Left renal pelvis (tissue), 4 donors: ENCODE measurements around the gene SGK2. TPM values are rescaled to one million over a fixed set of nuclear protein-coding genes. Genes with fewer than 3 reads are reported as not detected.

Experiments used
- DNase-seq, 4 donors: peaks; one replicate each; pipeline ENCODE4 v3.0.0-alpha.2; 2013; ENCODE audit warnings: low read depth in 4 of 4, low spot score in 3 of 4
- polyA plus RNA-seq, 4 donors: library from polyadenylated mRNA; unstranded; fragments of 120-200 nt; gene quantifications; one replicate each; pipeline ENCODE4 v1.2.1, GENCODE V29; 2013; ENCODE audit not compliant: insufficient read length in 4 of 4

SGK2 gene
- polyA plus RNA-seq, 4 donors: 3.4 to 77.4 (median 36.4) TPM

GRCh38 chr20:43535370-43536004 is 23.3 kb upstream of the SGK2 start:
- DNase-seq: no peak

DNA sequence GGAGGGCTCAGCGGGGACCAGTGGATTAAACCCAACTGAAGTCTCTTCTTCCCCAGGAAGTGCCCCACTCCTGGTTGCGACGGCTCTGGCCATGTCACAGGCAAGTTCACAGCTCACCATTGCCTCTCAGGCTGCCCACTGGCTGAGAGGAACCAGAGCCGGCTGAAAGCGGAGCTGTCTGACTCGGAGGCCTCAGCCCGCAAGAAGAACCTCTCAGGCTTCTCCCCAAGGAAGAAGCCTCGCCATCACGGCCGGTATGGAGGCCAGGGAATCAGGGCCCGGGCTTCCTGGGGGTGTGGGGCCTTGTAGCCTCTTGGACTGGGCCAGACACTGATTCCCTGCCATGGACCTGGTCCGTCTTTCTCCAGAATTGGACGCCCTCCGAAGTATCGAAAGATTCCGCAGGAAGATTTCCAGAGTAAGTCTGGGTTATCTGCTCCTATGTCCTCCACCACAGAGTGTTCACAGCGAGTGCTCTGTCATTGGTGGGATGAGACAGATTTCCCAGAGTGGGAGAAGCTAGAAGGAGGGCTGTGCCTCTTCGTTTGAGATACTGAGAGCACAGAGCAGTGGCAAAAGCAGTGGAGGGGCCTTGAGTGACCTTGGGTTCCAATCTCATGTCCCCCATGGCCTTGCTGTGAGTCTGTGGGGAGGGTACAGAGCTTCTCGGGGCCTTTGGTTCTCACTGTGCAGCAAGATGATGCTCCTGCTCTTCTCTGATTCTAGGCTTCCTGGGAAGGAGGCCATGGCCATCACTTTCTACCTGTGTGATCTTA is 22.6 kb upstream of the SGK2 start:
- no peak for DNase-seq

GRCh38 chr20:43536817-43537440 is 21.9 kb upstream of the SGK2 start:
- DNase-seq: no peak

DNA sequence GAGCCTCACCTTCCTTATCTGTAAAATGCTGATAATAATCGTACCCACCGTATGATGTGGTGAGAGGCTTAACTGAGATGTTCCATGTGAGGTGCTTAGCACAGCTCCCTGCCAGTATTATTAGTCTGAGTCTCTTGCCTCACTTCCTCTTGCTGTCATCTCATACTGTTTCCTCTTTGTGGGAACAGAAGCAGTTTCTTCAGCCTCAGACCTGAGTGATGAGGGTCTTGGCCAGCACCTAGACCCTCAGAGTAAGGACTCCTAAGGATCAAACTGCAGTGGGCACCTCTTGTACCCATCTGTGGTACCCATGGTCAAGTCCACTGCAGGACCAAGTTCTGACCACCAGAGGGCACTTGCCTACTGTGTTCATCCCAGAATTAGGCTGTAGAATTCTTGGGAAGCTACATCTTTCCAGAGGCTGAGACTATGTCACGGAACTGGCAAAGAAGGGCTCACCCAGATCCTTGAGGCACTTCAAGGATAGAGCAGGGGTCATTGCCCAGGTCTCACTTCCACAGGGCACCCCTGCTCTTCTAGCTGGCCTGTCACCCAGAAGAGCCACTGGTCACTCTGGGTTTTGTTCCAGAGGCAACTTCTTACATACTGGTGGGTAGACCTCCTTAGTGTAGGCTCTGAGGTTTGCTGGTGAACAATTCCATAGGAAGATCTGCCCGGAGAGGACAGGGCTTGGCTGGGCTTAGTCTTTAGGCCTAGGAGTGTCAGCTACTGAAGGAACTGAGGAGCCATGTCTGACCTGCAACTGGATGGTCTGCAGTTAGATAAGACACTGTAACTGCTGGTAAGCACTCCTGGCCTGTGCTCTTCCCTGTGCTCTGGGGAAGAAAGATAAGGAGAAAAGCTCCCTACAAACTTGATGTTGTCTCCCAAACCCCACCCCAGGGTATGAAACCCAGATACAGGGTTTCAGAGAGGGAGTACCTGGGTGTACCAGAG is 20.6 kb upstream of the SGK2 start:
- DNase-seq: no peak

DNA sequence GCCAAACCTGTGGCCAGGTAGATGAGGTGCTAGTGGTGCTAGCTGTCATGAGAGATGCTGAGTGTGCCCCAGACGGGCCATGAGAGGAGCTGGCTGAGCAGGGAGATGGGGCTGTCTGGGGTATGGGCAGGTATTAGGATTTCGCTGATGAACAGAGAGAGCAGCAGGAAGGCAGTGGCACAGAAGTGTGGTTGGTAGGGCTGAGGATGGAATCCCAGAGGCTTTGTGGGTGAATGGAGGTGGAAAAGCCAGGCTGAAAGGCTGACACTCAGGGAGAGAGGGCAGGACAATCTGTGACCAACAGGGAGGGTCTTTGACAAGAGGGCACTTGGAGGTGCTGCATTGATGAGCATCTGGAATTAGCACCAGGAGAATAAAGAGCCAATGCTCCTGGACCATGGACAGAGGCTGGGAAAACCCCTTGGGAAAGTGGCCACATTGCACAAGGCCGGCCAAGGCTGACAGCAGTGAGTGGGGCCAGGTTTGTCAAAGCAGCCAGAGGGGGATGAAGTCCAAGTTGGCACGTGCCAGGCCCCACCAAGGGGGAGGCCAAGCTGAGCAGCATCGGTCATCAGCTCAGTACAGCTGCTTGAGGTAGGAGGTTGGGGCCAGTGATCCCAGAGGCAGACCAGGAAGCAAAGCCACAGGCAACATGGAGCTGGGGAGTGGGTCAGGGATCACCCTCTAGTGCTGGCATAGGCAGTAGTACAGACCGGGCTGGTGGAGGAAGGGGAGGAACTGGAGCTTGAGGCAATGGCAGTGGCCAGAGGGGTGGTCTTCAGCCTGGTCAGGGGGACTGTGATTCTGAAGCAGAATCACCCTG is 19.7 kb upstream of the SGK2 start:
- no peak for DNase-seq

DNA sequence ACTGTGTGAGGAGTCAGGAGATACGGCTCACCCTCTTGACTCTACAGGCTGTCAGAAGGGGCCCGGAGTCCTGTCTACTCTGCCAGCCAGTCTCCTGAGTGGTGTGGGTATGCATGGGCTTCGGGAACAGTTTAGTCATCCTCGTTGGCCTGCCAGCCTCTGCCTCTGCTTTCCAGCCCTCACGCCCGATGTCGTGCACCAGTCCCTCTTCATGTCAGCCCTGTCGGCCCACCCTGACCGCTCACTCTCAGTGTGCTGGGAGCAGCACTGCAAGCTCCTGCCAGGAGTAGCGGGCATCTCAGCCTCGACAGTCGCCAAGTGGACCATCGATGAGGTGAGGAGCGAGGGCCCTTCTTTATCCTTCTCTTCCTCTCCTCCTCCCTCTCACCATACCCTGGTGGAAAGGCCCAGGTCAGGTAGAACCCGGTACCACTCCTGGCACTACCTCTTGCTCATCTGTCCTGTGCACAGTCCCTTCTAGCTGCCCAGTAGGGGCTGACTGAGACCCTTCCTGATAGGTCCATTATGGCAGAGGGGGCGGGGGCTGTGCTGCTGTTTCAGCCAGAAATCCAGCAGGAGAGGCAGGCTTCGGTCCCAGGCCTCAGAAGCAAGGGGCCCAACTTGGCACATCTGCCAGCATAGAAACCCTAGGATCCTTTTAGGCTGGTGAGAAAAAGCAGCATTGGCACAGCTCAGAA is 18.7 kb upstream of the SGK2 start:
- no peak for DNase-seq

GRCh38 chr20:43540673-43541060 is 18.2 kb upstream of the SGK2 start:
- no peak for DNase-seq

GRCh38 chr20:43541214-43541613 is 17.6 kb upstream of the SGK2 start:
- DNase-seq: no peak

GRCh38 chr20:43542161-43542560 is 16.7 kb upstream of the SGK2 start:
- no peak for DNase-seq

- DNase-seq: no peak
Observed at GRCh38 chr20:43542674-43543073, 16.2 kb upstream of the SGK2 start.

- DNase-seq: no peak
Observed at GRCh38 chr20:43543138-43543537, 15.7 kb upstream of the SGK2 start.

DNA sequence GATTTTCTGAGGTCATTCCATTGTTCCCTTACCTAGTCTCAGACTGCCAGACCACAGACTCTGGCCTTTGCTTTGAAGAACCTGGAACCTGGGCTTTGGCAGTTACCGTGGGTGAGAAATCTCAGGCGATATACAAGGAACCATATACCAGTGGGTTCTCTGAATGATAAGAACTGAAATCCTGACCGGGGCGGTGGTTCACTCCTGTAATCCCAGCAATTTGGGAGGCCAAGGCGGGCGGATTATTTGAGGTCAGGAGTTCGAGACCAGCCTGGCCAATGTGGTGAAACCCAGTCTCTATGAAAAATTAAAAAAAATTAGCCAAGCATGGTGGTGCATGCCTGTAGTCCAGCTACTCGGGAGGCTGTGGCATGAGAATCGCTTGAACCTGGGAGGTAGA is 14.3 kb upstream of the SGK2 start:
- no peak for DNase-seq

- no peak for DNase-seq
Observed at GRCh38 chr20:43545837-43546578, 12.8 kb upstream of the SGK2 start.

DNA sequence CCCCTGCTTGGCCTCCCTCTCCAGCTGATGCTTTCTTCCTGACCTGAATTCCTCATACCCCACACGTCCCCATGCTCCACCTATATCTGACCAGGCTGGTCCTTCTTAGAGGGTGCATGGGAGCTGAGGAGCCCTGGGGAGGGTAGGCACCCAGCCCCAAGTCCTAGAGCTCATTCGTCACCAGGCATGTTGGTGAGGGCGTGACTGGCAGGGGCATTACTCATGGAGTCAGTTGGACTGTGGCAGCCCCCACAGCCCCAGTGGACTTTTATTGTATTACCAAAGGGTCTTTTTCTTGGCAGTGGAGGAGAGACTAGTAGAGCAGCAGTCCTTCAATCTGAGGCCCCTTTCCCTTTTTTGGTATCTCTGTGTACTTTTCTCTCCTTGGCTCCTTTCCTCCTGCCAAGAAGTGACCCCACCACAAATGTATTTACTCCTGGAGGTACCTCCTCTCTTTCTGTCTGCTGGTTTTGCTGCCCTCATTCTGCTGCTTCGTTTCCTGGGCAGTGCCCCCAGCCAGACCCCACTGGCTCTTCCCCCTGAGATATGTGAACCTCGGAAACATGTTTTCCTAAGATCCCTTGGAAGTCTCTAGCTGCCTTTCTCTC is 10.4 kb upstream of the SGK2 start:
- no peak for DNase-seq

GRCh38 chr20:43549416-43550065 is 9.3 kb upstream of the SGK2 start:
- DNase-seq: no peak

- no peak for DNase-seq
Observed at GRCh38 chr20:43550456-43550855, 8.4 kb upstream of the SGK2 start.

DNA sequence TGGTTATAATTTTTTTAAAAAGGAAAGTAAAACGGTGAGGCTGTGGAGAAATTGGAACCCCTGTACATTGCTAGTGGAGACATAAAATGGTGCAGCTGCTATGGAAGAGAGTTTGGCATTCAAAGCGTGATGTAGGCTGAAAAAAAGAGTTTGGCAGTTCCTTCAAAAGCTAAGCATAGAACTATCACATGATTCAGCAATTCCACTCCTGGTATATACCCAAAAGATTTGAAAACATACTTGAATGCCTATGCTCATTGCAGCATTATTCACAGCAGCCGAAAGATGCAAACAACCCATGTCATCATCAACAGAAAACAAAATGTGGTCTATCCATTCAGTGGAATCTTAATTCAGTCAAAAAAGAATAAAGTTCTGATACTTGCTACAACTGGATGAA is 4.5 kb upstream of the SGK2 start:
- DNase-seq: no peak
